IPS-18c (cell line): ENCODE measurements around the gene USP7.

Source experiments
- H3K4me3 ChIP-seq: 2 replicates; pipeline ENCODE4 v1.7.0; 2013; ENCODE audit warnings: low read depth, mild to moderate bottlenecking, low read length, moderate library complexity; ENCODE audit not compliant: insufficient read depth
- H3K9me3 ChIP-seq: one replicate; pipeline ENCODE4 v1.6.1; 2013; ENCODE audit warnings: mild to moderate bottlenecking, low read length, moderate library complexity; ENCODE audit not compliant: control insufficient read depth, insufficient read depth

Gene USP7

GRCh38 chr16:8959921-8960787, 3.6 kb downstream of the USP7 start:
- Histone ChIP-seq H3K4me3 (peak overlapping the region; percentile 26), H3K9me3 (no peaks in the 10 kb centered on the region)

GRCh38 chr16:8958344-8959167, 5.2 kb downstream of the USP7 start:
- Histone ChIP-seq H3K9me3 (no peaks in the 10 kb centered on the region), H3K4me3 (no peak overlapping the region)

GRCh38 chr16:8957509-8958157, 6.1 kb downstream of the USP7 start:
- Histone ChIP-seq H3K4me3 (no peak overlapping the region), H3K9me3 (no peaks in the 10 kb centered on the region)

GRCh38 chr16:8957063-8957397, 6.7 kb downstream of the USP7 start:
- Histone ChIP-seq H3K9me3 (no peaks in the 10 kb centered on the region), H3K4me3 (no peak overlapping the region)

- H3K9me3 ChIP-seq, result no peaks in the 10 kb centered on the region
- no peak overlapping the region for H3K4me3 ChIP-seq
These were observed 7.2 kb downstream of the USP7 start for GRCh38 chr16:8956265-8957062.

GRCh38 chr16:8955828-8956227, 7.9 kb downstream of the USP7 start:
- Histone ChIP-seq H3K9me3 (no peaks in the 10 kb centered on the region), H3K4me3 (no peak overlapping the region)

- Histone ChIP-seq H3K9me3 (no peaks in the 10 kb centered on the region), H3K4me3 (no peak overlapping the region)
These were observed 10.6 kb downstream of the USP7 start for GRCh38 chr16:8953064-8953463.

GRCh38 chr16:8952281-8952751, 11.4 kb downstream of the USP7 start:
- H3K4me3 ChIP-seq, result no peak overlapping the region; the same call in 1 of the 2 replicates

GRCh38 chr16:8951447-8952280, 12.0 kb downstream of the USP7 start:
- Histone ChIP-seq H3K9me3 (no peaks in the 10 kb centered on the region), H3K4me3 (no peak overlapping the region; the same call in 1 of the 2 replicates)

More at GRCh38 chr16:8952281-8952751, 11.4 kb downstream of the USP7 start:
- no peaks in the 10 kb centered on the region for H3K9me3 ChIP-seq

- Histone ChIP-seq H3K9me3 (no peaks in the 10 kb centered on the region), H3K4me3 (no peak overlapping the region; the same call in 1 of the 2 replicates)
These were observed 13.1 kb downstream of the USP7 start for GRCh38 chr16:8950580-8951077.

GRCh38 chr16:8949536-8950418, 13.9 kb downstream of the USP7 start:
- no peak overlapping the region; the same call in 1 of the 2 replicates for H3K4me3 ChIP-seq

GRCh38 chr16:8948831-8949230, 14.9 kb downstream of the USP7 start:
- Histone ChIP-seq H3K4me3 (no peak overlapping the region), H3K9me3 (no peaks in the 10 kb centered on the region)

More at GRCh38 chr16:8949536-8950418, 13.9 kb downstream of the USP7 start:
- H3K9me3 ChIP-seq, result no peaks in the 10 kb centered on the region

GRCh38 chr16:8948069-8948593, 15.6 kb downstream of the USP7 start:
- Histone ChIP-seq H3K4me3 (no peak overlapping the region), H3K9me3 (no peaks in the 10 kb centered on the region)

- Histone ChIP-seq H3K4me3 (no peak overlapping the region), H3K9me3 (no peaks in the 10 kb centered on the region)
These were observed 17.2 kb downstream of the USP7 start for GRCh38 chr16:8946544-8946943.
